ENCODE results near the gene PTPRE. TPM values are rescaled to one million over a fixed set of nuclear protein-coding genes. Genes with fewer than 3 reads are reported as not detected.

PTPRE gene
- total RNA-seq, 1 experiment from 2014 or later, result 12.3 TPM

- ChIA-PET RAD21 (ENCODE audit: low non-redundant PET in 1 of 2, low total read pairs in 2 of 2, uncharacterized antibody in 2 of 2, unreplicated experiment in 2 of 2) (no interaction called here), POLR2A (interaction anchor here (0.9 kb wide), 1 partner anchor 14 kb away, joined by 3 read pairs; no protein-coding TSS in a partner anchor), CTCF (interaction anchor here (1.4 kb wide), 1 partner anchor 14 kb away, joined by 4 read pairs; no protein-coding TSS in a partner anchor)
- BruUV-seq (replicated peaks), result no TSS peak
- Histone ChIP-seq H3K79me2 (ENCODE audit: insufficient read depth, low read length) (no peaks in the 10 kb centered on the region), H4K20me1 (ENCODE audit: insufficient read depth) (no peaks in the 10 kb centered on the region), H3K9ac (ENCODE audit: low read length) (no peak overlapping the region), H3K4me1 (ENCODE audit: control insufficient read depth in 1 of 2, insufficient read depth in 2 of 2, low read length in 2 of 2) (no peaks in the 10 kb centered on the region), H3K4me2 (ENCODE audit: low read length) (no peak overlapping the region), H3K9me3 (ENCODE audit: control insufficient read depth in 1 of 2, insufficient read depth in 1 of 2, low read depth in 1 of 2, low read length in 2 of 2) (no peaks in the 10 kb centered on the region), H3K9me2 (ENCODE audit: insufficient read depth) (no peaks in the 10 kb centered on the region), H2AFZ (ENCODE audit: low read depth, low read length, poor library complexity, severe bottlenecking) (no peak overlapping the region), H3K27me3 (ENCODE audit: insufficient read depth, low read length) (no peaks in the 10 kb centered on the region), H3K27ac (ENCODE audit: low read depth, low read length) (no peak overlapping the region), H3K36me3 (ENCODE audit: control insufficient read depth in 1 of 2, insufficient read depth in 2 of 2, low read length in 2 of 2) (no peaks in the 10 kb centered on the region; a peak in 1 of 4 replicates), H3K4me3 (replicated peaks in 1 of 2; ENCODE audit: low read depth in 1 of 2, low read length in 2 of 2) (no peak overlapping the region)
- no peak for TF ChIP-seq EGR1 (IDR thresholded peaks at IDR 0.05; ENCODE audit: low read depth)
- TF ChIP-seq RAD21 (IDR thresholded peaks at IDR 0.05; ENCODE audit: low read depth), result no peak
- no peak for TF ChIP-seq CEBPB (IDR thresholded peaks at IDR 0.05; ENCODE audit: low read depth)
- TF ChIP-seq ZFX (IDR thresholded peaks at IDR 0.05), result no peak
- no peak for TF ChIP-seq SIN3A (IDR thresholded peaks at IDR 0.05; ENCODE audit: low read depth)
- TF ChIP-seq POLR2AphosphoS5 (IDR thresholded peaks at IDR 0.05; ENCODE audit: low read depth, low read length), result no peak
- no peak for TF ChIP-seq CBX3 (IDR thresholded peaks at IDR 0.05; ENCODE audit: low read depth)
- no peak for TF ChIP-seq JUND (IDR thresholded peaks at IDR 0.05)
- TF ChIP-seq EZH2 (IDR thresholded peaks at IDR 0.05), result no peak
- TF ChIP-seq ZNF274 (IDR thresholded peaks at IDR 0.05; ENCODE audit: low read depth, low read length), result no peak
- TF ChIP-seq TCF7L2 (IDR thresholded peaks at IDR 0.05; ENCODE audit: borderline replicate concordance, extremely low read depth, insufficient read depth, insufficient read length), result no peak
- no peak for TF ChIP-seq SP1 (IDR thresholded peaks at IDR 0.05; ENCODE audit: low read depth)
- no peak for TF ChIP-seq POLR2A (IDR thresholded peaks at IDR 0.05; ENCODE audit: borderline replicate concordance, extremely low read depth, insufficient read depth, insufficient read length)
- TF ChIP-seq CTCF (IDR thresholded peaks at IDR 0.05 in 2 of 3, conservative IDR thresholded peaks at IDR 0.05 in 1 of 3; ENCODE audit: borderline replicate concordance in 1 of 3, insufficient read depth in 1 of 3, low read depth in 2 of 3, low read length in 2 of 3), result no peak
- no peak for TF ChIP-seq EZH2phosphoT487 (IDR thresholded peaks at IDR 0.05; ENCODE audit: borderline replicate concordance)
- TF ChIP-seq ATF3 (IDR thresholded peaks at IDR 0.05), result no peak
- DNase-seq (ENCODE audit: low read depth, low spot score) (no peak), ATAC-seq (no peak)
- intact Hi-C loops (cut with micrococcal nuclease), result no loop called here
Observed at GRCh38 chr10:128061306-128062300, 154.7 kb downstream of the PTPRE start.

Measured in HCT116 (cell line).